ENCODE data around the gene SYT1.

- TF ChIP-seq MYC (IDR thresholded peaks at IDR 0.05; ENCODE audit: low read depth, low read length) = no peak
- TF ChIP-seq CTCF (IDR thresholded peaks at IDR 0.05; ENCODE audit: low read depth, low read length) = no peak
- no peak for TF ChIP-seq POLR2A (IDR thresholded peaks at IDR 0.05; ENCODE audit: extremely low read depth, insufficient read length)
- no peak for TF ChIP-seq MAX (IDR thresholded peaks at IDR 0.05; ENCODE audit: low read depth, low read length)
These were observed 506.7 kb downstream of the SYT1 start for GRCh38 chr12:79371226-79371625.
